OCI-M1 (cell line): ENCODE results near the gene UBE3A.

ENCODE experiments used
- DNase-seq: peaks from one replicate; lab custom pipeline; 2025; lab: John Stamatoyannopoulos, UW

UBE3A gene

GRCh38 chr15:25403771-25404170, 35.1 kb downstream of the UBE3A start:
- DNase-seq, result no peak

- DNase-seq, result no peak
These were observed 36.5 kb downstream of the UBE3A start for GRCh38 chr15:25402342-25402741.

- DNase-seq, result peak; percentile 62
These were observed 37.3 kb downstream of the UBE3A start for GRCh38 chr15:25401501-25401900.

- no peak for DNase-seq
These were observed 41.7 kb downstream of the UBE3A start for GRCh38 chr15:25397100-25397499.

GRCh38 chr15:25394898-25395297, 43.9 kb downstream of the UBE3A start:
- no peak for DNase-seq

GRCh38 chr15:25392806-25393205, 46.0 kb downstream of the UBE3A start:
- no peak for DNase-seq

- DNase-seq, result no peak
These were observed 46.7 kb downstream of the UBE3A start for GRCh38 chr15:25391971-25392721.

GRCh38 chr15:25385986-25386385, 52.8 kb downstream of the UBE3A start:
- DNase-seq, result no peak

GRCh38 chr15:25381579-25381978, 57.2 kb downstream of the UBE3A start:
- no peak for DNase-seq

GRCh38 chr15:25378501-25378901, 60.3 kb downstream of the UBE3A start:
- DNase-seq, result no peak

GRCh38 chr15:25375557-25375956, 63.3 kb downstream of the UBE3A start:
- no peak for DNase-seq

- no peak for DNase-seq
These were observed 64.7 kb downstream of the UBE3A start for GRCh38 chr15:25374143-25374542.

GRCh38 chr15:25372298-25372697, 66.5 kb downstream of the UBE3A start:
- peak; percentile 28 for DNase-seq

- DNase-seq, result no peak
These were observed 70.0 kb downstream of the UBE3A start for GRCh38 chr15:25368850-25369249.

GRCh38 chr15:25366058-25366457, 72.8 kb downstream of the UBE3A start:
- DNase-seq, result peak; percentile 57

GRCh38 chr15:25362545-25362944, 76.3 kb downstream of the UBE3A start:
- no peak for DNase-seq

GRCh38 chr15:25347707-25348106, 91.1 kb downstream of the UBE3A start:
- no peak for DNase-seq

GRCh38 chr15:25346371-25346770, 92.5 kb downstream of the UBE3A start:
- no peak for DNase-seq

GRCh38 chr15:25345943-25346342, 92.9 kb downstream of the UBE3A start:
- DNase-seq, result peak; percentile 4

GRCh38 chr15:25342629-25343028, 96.2 kb downstream of the UBE3A start:
- DNase-seq, result no peak

- DNase-seq, result no peak
These were observed 99.4 kb downstream of the UBE3A start for GRCh38 chr15:25339431-25339830.

GRCh38 chr15:25335279-25335678, 103.5 kb downstream of the UBE3A start:
- no peak for DNase-seq

GRCh38 chr15:25333049-25333448, 105.8 kb downstream of the UBE3A start:
- DNase-seq, result no peak

GRCh38 chr15:25332306-25332705, 106.5 kb downstream of the UBE3A start:
- DNase-seq, result no peak
